ENCODE measurements around the gene TMEM45B.
A peak's percentile ranks its signal among the peaks of the same experiment; 100 is the strongest.
"Not testable (repeated sequence)": the region's sequence is repeated elsewhere in the genome, so short reads cannot be mapped to it uniquely, and the experiment has no call there.

The TMEM45B gene

DNA sequence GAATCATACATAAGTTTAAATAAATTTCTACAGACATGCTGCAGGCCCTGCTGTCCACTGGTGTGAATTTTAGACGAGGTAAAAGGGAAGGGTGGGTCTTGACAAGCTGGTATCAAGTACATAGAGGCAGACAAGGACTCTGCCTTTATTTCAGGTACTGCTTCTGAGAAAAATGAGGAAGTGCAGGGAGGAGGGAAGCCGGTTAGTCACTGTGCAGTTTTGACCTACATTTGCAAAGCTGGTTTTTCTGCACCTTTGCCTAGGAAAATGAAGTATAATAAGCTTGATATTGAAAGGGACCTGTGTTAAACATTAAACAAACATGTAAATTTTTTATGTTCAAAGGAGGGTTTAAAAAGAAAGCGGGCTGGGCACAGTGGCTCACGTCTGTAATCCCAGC is 24.6 kb downstream of the TMEM45B start:
- in situ Hi-C loops (cut with HindIII; ENCODE audit: low pct_ligation_motif_present, low pct_unique_long_range_greater_than_20kb, low sequenced_read_pairs) = no loop called here
- DNase-seq = no peak

DNA sequence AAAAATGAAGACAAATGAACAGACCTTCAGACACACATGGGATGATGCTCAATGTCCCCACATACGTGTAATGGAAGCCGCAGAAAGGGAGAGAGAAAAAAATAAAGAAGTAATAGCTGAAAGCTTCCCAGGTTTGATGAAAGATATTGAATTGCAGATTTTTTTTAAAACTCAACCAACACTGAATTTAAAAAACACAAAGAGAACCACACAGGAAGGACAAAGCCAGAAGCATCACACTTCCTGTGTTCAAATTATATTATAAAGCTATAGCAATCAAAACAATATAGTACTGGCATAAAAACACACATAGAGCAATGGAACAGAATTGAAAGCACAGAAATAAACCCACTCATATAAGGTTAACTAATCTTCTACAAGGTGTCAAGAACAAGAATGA is 26.5 kb downstream of the TMEM45B start:
- in situ Hi-C loops (cut with HindIII; ENCODE audit: low pct_ligation_motif_present, low pct_unique_long_range_greater_than_20kb, low sequenced_read_pairs) = no loop called here
- DNase-seq = no peak

DNA sequence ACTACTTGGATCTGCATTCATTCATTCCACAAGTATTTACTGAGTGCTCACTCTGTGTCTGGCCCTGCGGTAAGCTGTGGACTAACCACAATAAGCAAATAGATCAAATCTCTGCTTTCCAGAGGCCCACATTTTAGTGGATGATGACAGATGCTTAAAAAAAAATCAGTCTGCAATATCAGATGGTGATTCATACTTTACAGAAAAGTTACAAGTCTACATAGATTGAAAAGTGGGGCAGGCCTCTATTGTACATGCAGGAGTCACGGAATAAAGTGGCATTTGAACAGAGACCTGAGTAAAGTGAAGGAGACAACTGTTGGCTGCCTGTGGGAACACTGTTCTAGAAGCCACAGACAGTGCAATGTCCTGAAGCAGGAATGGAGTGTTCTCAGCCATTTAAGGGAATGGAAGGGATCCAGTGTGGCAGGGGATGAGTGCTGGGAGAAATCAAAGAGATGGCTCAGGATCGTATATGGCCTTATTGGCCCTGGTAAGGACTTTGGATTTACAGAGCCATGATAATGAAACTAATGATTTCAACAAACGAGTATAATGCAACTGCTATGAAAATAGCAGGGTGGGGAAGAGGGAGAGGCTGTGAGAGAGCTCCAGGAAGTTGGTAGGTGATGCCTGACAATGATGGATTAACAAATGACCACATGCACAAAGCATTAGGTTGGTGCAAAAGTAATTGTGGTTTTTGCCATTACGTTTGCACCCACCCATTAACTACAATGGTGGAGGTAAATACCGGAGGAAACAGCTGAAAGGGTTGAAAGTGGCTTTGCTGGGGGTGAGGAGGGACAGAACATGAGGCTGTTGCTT is 31.1 kb downstream of the TMEM45B start:
- in situ Hi-C loops (cut with HindIII; ENCODE audit: low pct_ligation_motif_present, low pct_unique_long_range_greater_than_20kb, low sequenced_read_pairs) = no loop called here
- DNase-seq = no peak

DNA sequence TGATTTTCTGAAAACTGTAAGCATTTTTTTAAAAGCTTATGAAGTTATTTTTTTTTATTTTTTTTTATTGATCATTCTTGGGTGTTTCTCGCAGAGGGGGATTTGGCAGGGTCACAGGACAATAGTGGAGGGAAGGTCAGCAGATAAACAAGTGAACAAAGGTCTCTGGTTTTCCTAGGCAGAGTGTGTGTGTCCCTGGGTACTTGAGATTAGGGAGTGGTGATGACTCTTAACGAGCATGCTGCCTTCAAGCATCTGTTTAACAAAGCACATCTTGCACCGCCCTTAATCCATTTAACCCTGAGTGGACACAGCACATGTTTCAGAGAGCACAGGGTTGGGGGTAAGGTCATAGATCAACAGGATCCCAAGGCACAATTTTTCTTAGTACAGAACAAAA is 31.7 kb downstream of the TMEM45B start:
- DNase-seq; in situ Hi-C loops (cut with HindIII; ENCODE audit: low pct_ligation_motif_present, low pct_unique_long_range_greater_than_20kb, low sequenced_read_pairs): not testable (repeated sequence)

DNA sequence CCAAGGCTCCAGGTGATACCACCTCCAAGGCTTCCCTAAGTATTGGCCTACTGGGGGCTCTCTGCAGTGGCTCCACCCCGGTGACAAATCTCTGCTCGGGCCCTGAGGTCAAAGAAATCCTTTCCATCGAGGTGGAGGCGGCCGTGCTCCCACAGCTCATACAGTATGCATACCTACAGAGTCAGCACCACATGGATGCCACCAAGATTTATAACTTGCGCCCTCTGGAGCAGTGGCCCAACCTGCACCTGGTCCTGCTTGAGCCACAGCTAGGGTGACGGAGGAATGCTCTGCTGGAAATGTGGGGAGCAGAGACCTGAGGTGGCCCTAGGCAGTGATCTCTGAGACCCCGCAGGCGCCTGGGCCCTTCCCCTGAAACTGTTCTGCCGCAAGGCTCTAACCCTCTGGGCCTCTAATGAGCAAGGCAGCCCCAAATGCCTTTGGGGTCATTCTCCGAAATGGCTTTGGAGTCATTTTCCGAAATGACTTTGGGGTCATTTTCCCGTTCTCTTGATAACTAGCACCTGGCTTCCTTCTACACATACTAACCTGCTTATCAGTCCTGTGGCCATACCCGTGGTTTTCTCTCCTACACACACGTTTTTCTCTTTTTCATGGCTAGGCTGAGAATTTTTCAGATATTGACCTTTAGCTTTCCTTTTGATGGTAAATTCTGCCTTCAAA is 33.9 kb downstream of the TMEM45B start:
- no peak for DNase-seq
- in situ Hi-C loops (cut with HindIII; ENCODE audit: low pct_ligation_motif_present, low pct_unique_long_range_greater_than_20kb, low sequenced_read_pairs) = no loop called here

DNA sequence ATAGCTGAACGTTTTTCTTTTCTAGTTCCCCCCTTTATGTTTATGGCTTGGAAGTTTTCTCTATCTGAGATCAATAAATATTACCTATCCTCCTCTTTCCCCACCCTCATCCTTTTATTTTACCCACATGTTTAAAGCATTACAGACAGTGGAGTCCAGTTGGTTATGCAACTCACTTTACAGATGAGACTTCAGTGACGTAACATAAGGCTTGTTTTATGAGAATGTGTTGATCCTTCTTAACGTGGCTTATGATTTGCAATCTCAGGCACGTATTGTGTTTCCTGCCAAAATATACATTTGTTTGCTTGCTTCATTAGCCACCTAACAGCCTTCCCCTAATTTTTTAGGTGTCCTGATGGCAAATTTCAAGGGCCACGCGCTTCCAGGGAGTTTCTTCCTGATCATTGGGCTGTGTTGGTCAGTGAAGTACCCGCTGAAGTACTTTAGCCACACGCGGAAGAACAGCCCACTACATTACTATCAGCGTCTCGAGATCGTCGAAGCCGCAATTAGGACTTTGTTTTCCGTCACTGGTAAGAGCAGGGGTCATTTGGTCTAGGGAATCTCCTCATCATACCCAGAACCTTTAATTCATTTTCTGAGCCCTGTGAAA is 36.6 kb downstream of the TMEM45B start:
- in situ Hi-C loops (cut with HindIII; ENCODE audit: low pct_ligation_motif_present, low pct_unique_long_range_greater_than_20kb, low sequenced_read_pairs) = no loop called here
- DNase-seq = no peak

DNA sequence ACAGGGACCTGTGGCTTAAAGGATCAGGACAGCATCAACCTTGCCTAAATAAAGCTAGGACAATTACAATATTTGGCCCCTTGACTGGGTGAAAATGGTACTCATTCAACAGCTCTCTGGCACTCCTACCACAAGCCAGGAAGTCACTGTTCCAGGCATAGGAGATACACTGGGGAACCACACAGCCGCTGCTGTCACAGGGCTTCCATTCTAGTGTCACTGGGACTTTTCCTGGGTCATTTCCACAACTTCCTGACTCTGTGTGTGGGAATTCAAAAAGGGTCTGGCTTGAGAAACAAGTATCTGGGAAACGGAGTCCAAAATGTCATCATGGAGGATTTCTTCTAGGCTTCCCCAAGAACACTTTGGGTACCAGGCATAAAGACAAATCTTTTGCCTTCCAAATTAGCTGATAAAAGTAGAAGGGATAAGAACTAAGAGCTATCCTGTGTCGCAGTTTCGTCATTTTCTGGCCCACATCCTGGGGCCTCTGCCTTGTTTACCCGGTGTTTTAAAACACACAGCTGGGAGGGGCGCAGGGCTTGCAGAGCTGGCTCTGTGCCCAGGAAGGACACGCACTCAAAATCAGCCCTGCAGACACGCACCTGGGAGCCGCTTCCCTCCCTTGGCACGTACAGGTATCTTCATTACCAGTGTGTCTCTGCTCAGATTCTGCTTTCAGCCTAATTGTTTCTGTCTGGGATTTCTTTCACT is 38.0 kb downstream of the TMEM45B start:
- DNase-seq = no peak

DNA sequence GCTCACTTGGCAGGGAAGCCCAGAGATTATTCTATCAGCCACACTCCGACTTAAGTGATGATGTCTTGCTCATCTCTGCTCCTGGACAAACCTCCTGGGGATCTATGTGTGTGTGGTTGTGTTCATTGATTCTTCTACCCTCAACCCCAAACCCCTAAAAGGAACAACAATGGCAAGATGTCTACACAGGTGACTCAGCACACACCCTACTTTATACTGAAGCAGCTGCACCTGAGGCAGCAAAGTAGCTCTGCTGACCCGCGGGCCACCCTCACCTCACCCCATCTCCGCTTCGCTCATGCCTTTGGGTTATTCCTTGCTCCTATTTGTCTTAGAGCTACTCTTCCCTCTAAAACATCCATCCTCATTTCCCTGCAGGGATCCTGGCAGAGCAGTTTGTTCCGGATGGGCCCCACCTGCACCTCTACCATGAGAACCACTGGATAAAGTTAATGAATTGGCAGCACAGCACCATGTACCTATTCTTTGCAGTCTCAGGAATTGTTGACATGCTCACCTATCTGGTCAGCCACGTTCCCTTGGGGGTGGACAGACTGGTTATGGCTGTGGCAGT is 38.7 kb downstream of the TMEM45B start:
- in situ Hi-C loops (cut with HindIII; ENCODE audit: low pct_ligation_motif_present, low pct_unique_long_range_greater_than_20kb, low sequenced_read_pairs) = no loop called here
- DNase-seq = no peak

More for the DNA sequence above, 38.0 kb downstream of the TMEM45B start:
- in situ Hi-C loops (cut with HindIII; ENCODE audit: low pct_ligation_motif_present, low pct_unique_long_range_greater_than_20kb, low sequenced_read_pairs) = no loop called here

DNA sequence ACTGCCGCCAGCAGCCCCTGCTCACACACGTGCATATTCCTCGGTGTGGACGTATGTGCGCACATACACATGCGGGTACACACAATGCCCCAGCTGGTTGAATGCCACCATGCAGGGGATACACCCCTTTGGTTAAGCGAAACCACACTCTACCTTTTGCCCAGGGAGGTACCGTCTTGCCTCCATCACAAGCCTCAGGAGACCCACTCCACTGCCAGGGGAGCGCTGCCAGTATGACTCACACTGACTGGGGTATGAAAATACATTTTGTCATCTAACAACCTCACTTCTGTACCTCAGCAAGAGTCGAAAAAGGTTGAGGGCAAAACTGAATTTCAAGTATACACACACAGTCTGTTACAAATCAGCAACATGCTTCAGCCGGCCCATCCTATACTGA is 39.4 kb downstream of the TMEM45B start:
- in situ Hi-C loops (cut with HindIII; ENCODE audit: low pct_ligation_motif_present, low pct_unique_long_range_greater_than_20kb, low sequenced_read_pairs) = no loop called here
- DNase-seq = no peak

DNA sequence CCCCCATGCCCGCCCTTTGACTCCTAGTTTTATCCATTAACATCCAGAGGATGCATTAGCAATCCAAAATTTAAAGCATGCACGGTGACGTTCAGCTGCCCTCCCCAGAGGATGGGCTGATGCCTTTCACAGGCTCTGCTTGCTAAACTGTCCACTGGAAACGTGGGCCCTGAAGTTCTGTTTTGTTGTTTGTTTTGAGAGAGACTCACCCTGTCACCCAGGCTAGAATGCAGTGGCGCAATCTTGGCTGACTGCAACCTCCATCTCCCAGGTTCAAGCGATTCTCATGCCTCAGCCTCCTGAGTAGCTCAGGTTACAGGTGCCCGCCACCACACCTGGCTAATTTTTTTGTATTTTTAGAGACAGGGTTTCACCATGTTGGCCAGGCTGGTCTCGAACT is 40.4 kb downstream of the TMEM45B start:
- in situ Hi-C loops (cut with HindIII; ENCODE audit: low pct_ligation_motif_present, low pct_unique_long_range_greater_than_20kb, low sequenced_read_pairs) = no loop called here
- DNase-seq = no peak

DNA sequence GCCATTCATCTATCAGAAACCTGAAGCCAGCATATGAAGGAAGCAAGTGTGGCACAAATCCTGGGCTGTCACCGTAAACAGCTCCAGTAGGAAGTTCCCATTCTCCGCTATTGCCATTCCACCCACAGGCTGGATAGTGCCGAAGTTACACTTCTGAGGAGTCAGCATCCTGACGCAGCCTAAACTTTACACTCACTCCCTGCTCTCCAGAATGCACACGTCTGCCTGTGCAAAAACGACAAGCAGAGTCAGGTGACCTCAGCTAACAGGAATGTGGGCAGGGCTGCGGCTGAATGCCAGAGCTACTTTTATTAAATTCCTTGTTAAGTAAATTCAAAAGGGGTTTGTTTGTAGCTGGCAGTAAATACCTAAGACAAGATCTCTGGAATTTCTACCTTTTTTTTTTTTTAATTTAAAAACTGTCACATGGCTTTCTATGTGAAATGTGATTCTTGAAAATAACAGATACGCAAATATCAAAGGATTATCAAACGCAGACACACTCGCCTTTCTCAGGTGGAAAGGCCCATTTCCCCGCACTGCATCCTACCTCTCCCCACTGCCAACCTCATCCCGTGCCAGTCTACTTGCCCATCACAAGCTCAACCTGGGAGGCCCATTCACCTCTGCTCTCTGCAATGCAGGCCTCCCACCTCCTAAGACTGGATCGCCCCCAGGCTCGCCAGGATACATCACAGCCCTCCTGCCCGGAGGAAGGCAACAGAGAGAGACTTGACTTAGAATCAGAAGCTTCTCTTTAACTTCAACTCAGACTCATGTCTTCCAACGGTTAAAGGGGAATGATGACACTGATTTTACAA is 46.3 kb downstream of the TMEM45B start:
- DNase-seq = peak; percentile 94
- in situ Hi-C loops (cut with HindIII; ENCODE audit: low pct_ligation_motif_present, low pct_unique_long_range_greater_than_20kb, low sequenced_read_pairs) = no loop called here

DNA sequence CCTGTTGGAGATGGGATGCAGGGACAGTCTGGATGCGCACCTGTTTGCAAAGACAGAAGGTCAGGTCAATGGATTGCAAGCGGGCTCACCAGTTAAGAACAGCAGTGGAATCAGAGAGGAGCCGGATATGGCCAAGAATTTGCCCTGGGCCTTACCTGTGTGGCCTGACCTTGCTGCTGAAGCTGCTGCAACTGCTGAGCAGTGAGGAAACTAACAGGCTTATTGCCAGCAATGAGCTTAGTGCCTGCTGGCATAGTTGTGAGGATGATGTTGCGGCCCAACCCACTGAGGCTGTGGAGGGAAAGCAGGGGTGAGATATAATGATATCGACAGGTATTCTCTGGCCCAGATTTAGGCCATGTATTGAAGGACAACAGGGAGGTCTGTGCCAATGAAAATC is 49.2 kb downstream of the TMEM45B start:
- no peak for DNase-seq
- in situ Hi-C loops (cut with HindIII; ENCODE audit: low pct_ligation_motif_present, low pct_unique_long_range_greater_than_20kb, low sequenced_read_pairs) = no loop called here

DNA sequence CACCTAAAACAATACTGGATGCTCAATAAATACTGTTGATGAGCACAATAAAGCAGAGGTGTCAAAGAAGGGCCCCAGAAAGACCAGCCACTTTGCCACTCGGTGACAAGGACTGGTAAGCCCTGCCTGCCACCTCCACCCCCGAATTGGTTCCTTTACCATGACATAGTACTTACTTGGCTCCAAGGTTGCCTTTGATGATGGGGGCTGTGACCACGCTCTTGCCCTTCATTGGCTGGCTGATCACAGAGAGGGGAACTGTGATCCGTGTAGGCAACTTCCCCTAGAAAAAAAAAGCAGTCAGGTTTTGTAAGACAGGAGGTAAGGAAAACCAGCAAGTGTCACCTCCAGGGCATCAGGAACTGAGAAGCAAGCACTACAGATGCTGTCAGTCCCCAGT is 50.1 kb downstream of the TMEM45B start:
- in situ Hi-C loops (cut with HindIII; ENCODE audit: low pct_ligation_motif_present, low pct_unique_long_range_greater_than_20kb, low sequenced_read_pairs) = no loop called here

DNA sequence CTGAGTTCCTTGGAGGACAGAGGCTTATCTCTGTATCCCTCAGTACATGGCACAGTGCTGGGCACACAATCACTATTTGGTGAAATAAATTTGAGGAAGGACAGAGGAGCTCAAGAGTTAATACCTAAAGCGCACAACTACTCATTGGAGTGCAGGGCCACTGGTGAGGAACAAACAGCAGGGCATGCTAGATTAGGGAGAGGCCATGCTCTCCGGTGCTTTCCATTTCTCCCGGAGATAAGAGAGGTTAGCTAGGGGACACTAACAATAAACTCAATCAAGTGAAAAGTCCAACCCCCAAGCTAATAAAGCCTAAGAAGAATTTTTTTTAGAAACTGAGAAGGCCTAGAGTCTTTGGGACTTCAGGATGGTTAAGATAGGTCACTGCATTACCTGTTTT is 50.7 kb downstream of the TMEM45B start:
- DNase-seq = no peak
- in situ Hi-C loops (cut with HindIII; ENCODE audit: low pct_ligation_motif_present, low pct_unique_long_range_greater_than_20kb, low sequenced_read_pairs) = no loop called here

More for the DNA sequence above, 50.1 kb downstream of the TMEM45B start:
- no peak for DNase-seq

DNA sequence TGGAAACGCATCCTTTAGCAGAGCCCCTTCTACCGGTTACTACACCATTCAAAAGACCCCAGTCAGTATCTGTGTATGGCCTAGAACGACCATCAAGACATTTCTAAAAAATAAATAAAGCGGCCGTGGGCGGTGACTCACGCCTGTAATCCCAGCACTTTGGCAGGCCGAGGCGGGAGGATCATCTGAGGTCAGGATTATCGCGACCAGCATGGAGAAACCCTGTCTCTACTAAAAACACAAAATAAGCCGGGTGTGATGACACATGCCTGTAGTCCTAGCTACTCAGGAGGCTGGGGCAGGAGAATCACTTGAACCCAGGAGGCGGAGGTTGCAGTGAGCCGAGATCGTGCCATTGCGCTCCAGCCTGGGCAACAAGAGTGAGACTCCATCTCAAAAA is 53.0 kb downstream of the TMEM45B start:
- in situ Hi-C loops (cut with HindIII; ENCODE audit: low pct_ligation_motif_present, low pct_unique_long_range_greater_than_20kb, low sequenced_read_pairs); DNase-seq: not testable (repeated sequence)

DNA sequence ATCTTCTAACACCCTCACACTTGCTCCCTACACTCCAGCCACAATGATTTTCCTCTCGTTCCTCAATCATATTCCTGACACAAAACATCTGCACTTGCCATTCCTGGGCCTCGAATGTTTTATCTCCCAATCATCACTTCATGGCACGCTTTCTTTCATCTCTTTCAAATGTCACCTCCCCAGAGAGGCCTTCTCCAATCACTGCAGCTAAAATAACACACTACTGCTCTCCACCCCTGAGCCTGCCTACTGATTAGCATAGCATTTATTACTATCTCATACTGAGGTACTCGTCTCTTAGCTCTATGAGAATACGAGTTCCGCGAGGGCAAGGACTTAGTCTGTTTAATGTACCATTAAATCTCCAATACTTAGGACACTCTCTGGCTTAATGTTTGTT is 56.3 kb downstream of the TMEM45B start:
- no peak for DNase-seq

DNA sequence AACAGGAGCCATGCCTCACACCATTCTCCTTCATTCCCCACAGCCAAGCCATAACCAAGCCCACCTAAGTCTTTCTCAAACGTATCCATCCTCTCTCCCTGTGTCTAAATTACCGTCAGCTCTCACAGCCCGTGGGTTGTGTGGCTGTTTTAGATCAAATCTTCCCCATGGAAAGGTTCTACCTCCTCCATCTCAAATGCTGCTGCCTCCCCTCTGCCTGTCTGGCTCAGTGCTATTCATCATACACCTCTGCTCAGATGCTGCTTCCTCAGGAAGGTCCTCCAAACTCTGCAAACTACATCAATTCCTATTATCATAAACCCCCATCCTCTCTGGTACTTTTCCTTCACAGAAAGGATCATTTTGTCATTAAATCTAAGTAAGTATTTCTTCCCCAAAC is 64.7 kb downstream of the TMEM45B start:
- DNase-seq = no peak
- in situ Hi-C loops (cut with HindIII; ENCODE audit: low pct_ligation_motif_present, low pct_unique_long_range_greater_than_20kb, low sequenced_read_pairs) = no loop called here

More for the DNA sequence above, 56.3 kb downstream of the TMEM45B start:
- in situ Hi-C loops (cut with HindIII; ENCODE audit: low pct_ligation_motif_present, low pct_unique_long_range_greater_than_20kb, low sequenced_read_pairs) = no loop called here

DNA sequence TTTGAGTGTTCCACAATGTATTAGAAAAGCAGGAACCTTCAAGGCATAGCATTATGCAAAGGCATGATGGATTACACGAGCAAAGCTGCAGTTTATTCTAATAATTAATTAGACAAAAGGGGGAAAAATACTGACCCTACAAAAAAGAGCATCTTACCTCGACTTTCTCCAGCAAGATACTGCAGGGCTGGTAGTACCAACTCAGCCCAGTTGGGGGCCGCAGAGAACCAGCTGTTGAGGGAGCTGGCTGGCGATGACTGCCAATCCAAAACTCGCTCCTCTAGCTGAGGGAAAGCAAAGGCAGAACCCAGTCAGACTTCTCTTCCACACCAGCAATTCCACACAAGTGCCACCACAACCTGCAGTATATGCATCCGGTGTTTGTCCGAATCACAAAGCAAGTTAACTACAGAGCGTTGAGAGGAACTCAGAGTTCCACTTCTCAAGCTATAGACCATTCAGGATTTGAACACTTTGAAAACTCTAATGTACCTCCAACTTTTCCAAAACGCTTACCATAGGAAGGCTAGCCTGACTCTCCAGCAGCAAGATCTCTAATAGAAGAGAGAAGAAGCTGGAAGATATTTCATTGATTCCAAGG is 66.0 kb downstream of the TMEM45B start:
- in situ Hi-C loops (cut with HindIII; ENCODE audit: low pct_ligation_motif_present, low pct_unique_long_range_greater_than_20kb, low sequenced_read_pairs) = no loop called here
- peak; percentile 36 for DNase-seq

All from ACHN (cell line).